ENCODE data around the gene KLB. TPM values are rescaled to one million over a fixed set of nuclear protein-coding genes. Genes with fewer than 3 reads are reported as not detected.

Gene KLB
- 0.05 to 0.16 TPM (median 0.12 TPM) in 5 replicates for total RNA-seq (2022; extraction: Qiagen RNA extraction)

GRCh38 chr4:39406763-39407583, at the start of gene KLB:
Gene KLB, plus strand, starts transcription at chr4:39406930. Its CDS starts 20 bp downstream, at chr4:39406950.

GRCh38 chr4:39365830-39366771, 40.6 kb upstream of the KLB start, which contains the start of gene RFC1:
Gene RFC1, minus strand, starts transcription at chr4:39366362. Its CDS starts 121 bp downstream, at chr4:39366241.

GRCh38 chr4:39458505-39459300, 52.0 kb downstream of the KLB start, which contains the start of the genes LIAS and RPL9:
Gene LIAS, plus strand, starts transcription at chr4:39459056. Its CDS starts 62 bp downstream, at chr4:39459118.
Gene RPL9, minus strand, starts transcription at chr4:39458922. Its CDS starts 483 bp downstream, at chr4:39458439.

Other genes starting within 250 kb of the KLB start
- gene WDR19, start 224.4 kb upstream of the KLB start, total RNA-seq (2022; extraction: Qiagen RNA extraction) = 7.4 to 8.3 TPM (median 7.8 TPM) in 5 replicates
- gene RFC1, start 40.6 kb upstream of the KLB start, total RNA-seq (2022; extraction: Qiagen RNA extraction) = 16.3 to 26.1 TPM (median 17.9 TPM) in 5 replicates
- gene RPL9, start 52.0 kb downstream of the KLB start, total RNA-seq (2022; extraction: Qiagen RNA extraction) = 873 to 1,628 TPM (median 915 TPM) in 5 replicates
- 9.1 to 12.1 TPM (median 10.6 TPM) in 5 replicates for gene LIAS, start 52.1 kb downstream of the KLB start, total RNA-seq (2022; extraction: Qiagen RNA extraction)
- gene UGDH, start 120.5 kb downstream of the KLB start, total RNA-seq (2022; extraction: Qiagen RNA extraction) = 171 to 295 TPM (median 189 TPM) in 5 replicates
- 12.9 to 17.9 TPM (median 15.1 TPM) in 5 replicates for gene SMIM14, start 231.9 kb downstream of the KLB start, total RNA-seq (2022; extraction: Qiagen RNA extraction)